Endothelial cell of hepatic sinusoid (primary cell): ENCODE results near the gene SSR3.
"Not testable (repeated sequence)": the region's sequence is repeated elsewhere in the genome, so short reads cannot be mapped to it uniquely, and the experiment has no call there.

Source experiments
- in situ Hi-C: cut with HindIII; loops from 2 replicates; pipeline ENCODE4 v1.10.0; 2017; ENCODE audit warnings: low sequenced_read_pairs

The SSR3 gene

GRCh38 chr3:156576651-156577348 lies 21.9 kb upstream of the SSR3 start:
- in situ Hi-C loops = no loop called here

- in situ Hi-C loops = no loop called here
Observed at GRCh38 chr3:156576051-156576450, 21.1 kb upstream of the SSR3 start.

DNA sequence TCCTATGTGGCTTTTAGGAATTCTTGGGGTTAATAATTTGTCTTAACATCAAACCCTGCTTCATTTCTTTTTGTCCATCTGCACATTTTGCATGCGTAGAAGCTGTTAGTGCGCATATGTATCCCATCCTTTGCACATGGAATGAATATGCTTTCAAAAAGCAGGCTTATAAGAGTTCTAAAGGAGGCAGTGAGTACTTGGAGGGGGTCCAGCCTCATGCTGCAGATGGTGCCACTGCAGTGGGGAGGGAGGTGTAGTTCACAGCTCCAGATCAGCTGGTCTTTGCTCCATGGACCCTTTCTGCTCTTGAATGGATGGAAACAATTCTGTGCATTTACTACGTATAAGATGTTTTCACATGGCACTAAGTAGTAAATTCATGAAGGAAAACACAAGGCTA lies 20.7 kb upstream of the SSR3 start:
- in situ Hi-C loops = no loop called here

GRCh38 chr3:156569881-156570280 lies 15.0 kb upstream of the SSR3 start:
- in situ Hi-C loops = not testable (repeated sequence)

DNA sequence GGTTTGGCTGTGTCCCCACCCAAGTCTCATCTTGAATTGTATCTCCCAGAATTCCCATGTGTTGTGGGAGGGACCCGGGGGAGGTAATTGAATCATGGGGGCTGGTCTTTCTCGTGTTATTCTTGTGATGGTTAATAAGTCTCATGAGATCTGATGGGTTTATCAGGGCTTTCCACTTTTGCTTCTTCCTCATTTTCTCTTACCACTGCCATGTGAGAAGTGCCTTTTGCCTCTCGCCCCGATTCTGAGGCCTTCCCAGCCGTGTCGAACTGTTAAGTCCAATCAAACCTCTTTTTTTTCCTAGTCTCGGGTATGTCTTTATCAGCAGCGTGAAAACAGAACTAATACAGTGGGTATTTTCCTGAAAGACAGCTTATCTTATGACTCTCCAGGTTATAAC lies 14.1 kb upstream of the SSR3 start:
- in situ Hi-C loops = not testable (repeated sequence)

DNA sequence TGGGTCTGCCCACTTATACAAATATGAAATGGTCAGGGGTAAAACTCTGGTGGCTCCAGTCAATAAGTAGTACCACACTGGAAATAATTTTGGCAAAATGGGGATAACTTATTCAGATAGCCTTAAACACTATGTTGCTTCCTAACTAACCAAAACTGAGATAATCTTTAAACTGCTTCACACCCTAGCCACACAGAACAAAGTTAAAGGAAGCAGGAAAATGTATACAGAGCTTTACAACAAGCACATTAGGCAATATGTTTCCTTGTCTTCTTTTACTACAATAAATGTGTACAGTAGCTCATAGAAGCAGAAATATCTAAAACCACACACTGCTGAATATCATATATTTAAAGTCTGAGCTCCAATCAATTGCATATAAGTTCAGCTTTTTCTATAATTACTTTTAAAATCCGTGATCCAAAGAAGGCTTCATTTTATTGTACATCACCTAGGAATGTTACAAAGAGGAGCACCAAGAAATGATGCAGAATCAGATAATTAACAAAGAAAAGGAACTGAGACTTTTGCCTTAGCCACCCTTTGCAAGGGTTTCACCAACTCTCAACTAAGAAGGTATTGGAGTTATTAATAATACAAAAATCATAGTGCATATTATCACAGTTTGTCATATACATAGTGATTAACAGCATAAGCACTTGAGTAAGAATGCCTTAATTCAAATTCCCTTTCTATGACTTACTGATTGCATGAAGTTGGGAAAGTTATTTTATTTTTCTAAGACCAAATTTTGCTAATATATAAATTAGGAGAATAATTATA lies 9.2 kb upstream of the SSR3 start:
- in situ Hi-C loops = no loop called here

GRCh38 chr3:156562486-156562885 lies 7.6 kb upstream of the SSR3 start:
- in situ Hi-C loops = not testable (repeated sequence)

DNA sequence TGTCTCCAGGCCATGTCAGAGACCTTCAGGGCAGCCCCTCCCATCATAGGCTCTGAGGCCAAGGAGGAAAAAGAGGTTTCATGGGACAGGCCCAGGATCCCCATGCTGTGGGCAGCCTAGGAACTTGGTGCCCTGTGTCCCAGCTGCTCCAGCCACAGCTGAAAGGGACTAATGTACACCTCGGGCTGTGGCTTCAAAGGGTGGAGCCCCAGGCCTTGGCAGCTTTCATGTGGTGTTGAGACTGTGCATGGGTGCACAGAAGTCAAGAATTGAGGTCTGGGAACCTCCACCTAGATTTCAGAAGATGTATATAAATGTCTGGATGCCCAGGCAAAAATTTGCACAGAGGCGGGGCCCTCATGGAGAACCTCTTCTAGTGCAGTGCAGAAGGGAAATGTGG lies 6.6 kb upstream of the SSR3 start:
- in situ Hi-C loops = no loop called here

GRCh38 chr3:156559321-156559720 lies 4.4 kb upstream of the SSR3 start:
- in situ Hi-C loops = loop anchor here (10.0 kb wide), 1 partner anchor 95 kb away; no protein-coding TSS in a partner anchor

DNA sequence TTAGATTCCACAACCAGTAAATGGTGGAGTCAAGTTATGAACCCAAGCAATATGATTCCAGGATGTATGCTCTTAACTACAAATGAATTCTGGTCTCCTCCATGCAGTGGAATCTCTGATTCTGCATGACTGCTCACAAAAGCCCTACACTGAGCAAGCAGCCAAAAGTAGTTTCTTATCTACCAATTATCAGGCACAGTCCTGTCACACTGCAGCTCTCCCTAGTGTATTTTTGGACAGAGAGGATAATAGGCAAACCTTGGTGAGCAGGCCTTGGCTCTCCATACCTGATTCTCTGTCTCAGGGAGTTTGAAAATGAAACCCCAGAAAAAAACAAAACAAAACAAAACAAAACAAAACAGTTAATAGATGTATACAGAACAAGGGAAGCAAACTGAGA lies 3.5 kb upstream of the SSR3 start:
- in situ Hi-C loops = loop anchor here (10.0 kb wide), 1 partner anchor 96 kb away; no protein-coding TSS in a partner anchor

DNA sequence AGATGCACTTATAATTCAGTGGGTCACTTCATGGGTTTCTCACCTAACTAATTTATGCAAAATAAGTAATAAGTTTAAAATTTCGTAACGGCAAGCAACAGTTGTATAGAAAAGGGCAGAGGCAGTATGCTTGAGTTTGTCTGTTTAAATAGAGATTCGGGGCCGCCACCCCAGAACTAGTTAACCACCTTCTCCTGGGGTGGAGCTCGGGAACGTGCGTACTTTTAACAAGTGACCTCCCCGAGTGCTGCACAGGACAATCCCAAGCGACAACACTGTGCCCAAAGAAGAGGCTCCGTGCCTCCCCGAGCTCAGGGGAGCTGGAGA lies 439 bp downstream of the SSR3 start:
- in situ Hi-C loops = loop anchor here (10.0 kb wide), 1 partner anchor 100 kb away; no protein-coding TSS in a partner anchor

DNA sequence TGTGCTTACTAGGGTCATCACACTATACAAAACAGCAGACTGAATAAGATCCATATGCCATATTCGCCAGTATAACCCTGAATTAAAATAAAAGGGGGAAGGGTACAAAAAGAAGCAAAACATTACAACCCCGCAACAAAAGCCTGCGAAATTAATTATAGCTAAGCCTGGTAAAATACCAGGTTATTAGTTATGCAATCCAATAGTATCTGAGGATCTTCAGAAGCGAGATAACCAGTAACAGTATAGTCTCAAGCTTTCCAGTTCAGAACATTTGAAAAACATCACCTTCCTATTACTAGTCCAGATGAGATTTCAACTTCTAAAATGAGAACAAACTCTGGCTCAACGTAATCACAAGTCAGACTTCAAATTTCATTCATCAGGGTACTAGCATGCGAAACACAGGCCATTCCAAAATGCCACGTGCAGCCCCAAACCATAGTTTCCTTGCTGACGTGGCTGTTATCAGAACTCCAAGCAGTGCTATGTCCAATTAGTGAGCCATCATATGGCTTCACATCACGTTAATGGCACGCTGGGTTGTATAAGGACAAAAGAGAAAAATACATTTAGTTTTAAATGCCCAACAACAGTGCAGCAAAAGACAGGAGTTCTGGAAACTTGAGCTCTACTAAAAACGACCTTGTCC lies 1.1 kb downstream of the SSR3 start:
- in situ Hi-C loops = loop anchor here (10.0 kb wide), 1 partner anchor 101 kb away; no protein-coding TSS in a partner anchor

- in situ Hi-C loops = loop anchor here (10.0 kb wide), 1 partner anchor 102 kb away; no protein-coding TSS in a partner anchor
Observed at GRCh38 chr3:156552973-156553372, 1.9 kb downstream of the SSR3 start.

GRCh38 chr3:156551746-156552145 lies 3.2 kb downstream of the SSR3 start:
- in situ Hi-C loops = loop anchor here (10.0 kb wide), 1 partner anchor 103 kb away; no protein-coding TSS in a partner anchor

DNA sequence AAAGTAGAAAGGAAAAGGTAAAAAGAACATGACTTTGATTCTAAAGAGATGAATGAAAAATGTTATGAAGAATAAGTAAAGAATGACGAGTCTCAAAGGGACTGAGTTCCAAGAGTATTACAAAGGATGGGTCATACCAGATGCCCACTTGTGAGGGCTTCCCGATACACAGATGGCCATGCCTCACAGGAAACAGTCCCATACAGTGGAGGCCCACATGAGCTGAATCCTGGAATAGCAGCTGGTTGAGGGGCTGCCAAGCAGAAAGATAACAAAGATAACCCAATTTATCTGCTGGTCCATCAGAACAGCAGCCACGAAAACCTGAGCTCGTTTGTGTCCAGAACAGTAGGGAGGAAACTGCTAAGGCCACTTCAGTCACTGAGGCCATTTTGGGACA lies 3.7 kb downstream of the SSR3 start:
- in situ Hi-C loops = loop anchor here (10.0 kb wide), 1 partner anchor 104 kb away; no protein-coding TSS in a partner anchor

GRCh38 chr3:156548902-156549301 lies 6.0 kb downstream of the SSR3 start:
- in situ Hi-C loops = loop anchor here (10.0 kb wide), 1 partner anchor 576 kb away; no protein-coding TSS in a partner anchor

DNA sequence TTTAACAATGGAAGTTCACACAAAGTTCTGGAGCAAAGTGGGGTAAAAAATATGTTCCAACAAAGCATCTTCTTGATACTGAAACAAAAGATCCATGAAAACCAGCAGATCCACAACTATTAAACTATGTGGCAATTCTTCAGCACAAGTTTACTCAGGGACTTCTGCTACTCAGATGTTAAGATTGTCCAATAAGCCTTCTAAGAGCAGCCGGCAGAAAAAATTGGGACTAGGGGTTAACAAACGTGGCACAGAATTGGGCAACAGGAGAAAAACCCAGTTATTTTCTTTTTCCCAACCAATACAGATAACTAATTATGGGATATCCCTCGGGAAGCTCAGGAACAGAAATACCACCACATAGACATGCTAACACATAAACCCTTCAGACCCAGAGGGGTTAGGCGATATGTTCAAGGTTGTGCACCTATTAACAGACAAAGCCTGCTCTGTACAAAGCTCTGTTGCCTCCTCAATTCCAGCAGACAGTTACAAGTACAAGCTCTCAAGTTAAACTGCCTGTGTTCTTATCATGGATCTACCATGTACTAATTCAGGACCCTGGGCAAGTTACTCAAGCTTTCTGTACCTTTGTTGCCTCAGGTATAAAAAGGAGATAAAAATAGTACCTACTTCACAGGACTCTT lies 6.8 kb downstream of the SSR3 start:
- in situ Hi-C loops = loop anchor here (10.0 kb wide), 1 partner anchor 577 kb away; no protein-coding TSS in a partner anchor

DNA sequence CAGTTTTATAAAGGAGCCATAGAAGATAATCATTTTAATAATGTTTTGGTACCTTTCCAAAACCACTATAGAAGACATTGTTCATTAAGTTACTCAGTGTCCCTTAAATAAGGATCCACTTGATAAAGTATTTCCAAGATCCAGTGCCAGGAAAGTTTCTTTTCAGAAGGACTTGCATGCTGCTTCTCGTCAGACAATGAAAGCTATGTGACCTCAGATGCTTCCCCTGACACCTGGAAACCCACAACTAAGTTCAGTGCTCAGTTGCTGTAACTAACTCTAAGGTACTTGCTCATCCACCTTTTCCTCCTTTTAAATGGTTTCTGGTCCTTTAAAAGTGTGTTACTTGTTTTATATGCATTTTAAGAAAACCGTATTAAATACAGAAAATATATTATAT lies 7.3 kb downstream of the SSR3 start:
- in situ Hi-C loops = loop anchor here (10.0 kb wide), 1 partner anchor 577 kb away; no protein-coding TSS in a partner anchor

DNA sequence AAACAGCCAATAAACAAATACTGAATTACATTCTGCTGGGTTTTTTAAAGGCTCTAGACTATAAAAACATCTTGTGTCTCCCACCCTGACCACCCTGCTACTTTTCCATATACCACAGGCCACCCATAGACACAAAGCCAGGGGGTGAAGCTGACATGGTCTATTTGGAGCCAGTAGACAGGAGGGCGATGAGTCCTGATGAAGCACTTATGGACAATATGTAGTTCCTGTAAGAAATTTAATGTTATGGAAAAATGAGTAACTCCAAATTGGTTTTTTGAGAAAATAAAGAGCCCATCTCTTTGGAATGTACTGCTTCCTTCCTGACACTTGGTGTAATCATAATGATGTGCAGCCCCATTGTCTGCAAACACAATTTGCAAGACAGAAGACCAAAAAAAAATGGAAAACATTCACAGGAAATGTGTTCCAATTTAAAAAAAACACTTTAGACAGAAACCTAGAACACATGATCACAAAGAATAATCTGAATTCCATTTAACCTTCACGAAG lies 11.8 kb downstream of the SSR3 start:
- in situ Hi-C loops = loop anchor here (10.0 kb wide), 1 partner anchor 582 kb away; no protein-coding TSS in a partner anchor
